DMS 273 (cell line): ENCODE data around the gene WDR89.
"Not testable (repeated sequence)": the region's sequence is repeated elsewhere in the genome, so short reads cannot be mapped to it uniquely, and the experiment has no call there.

Source experiments
- DNase-seq: peaks from one replicate; lab custom pipeline; 2025; ENCODE audit not compliant: unreplicated experiment; lab: John Stamatoyannopoulos, UW

The WDR89 gene

GRCh38 chr14:63654346-63654745, 12.7 kb upstream of the WDR89 start:
- DNase-seq: no peak

GRCh38 chr14:63652406-63652805, 10.7 kb upstream of the WDR89 start:
- no peak for DNase-seq

GRCh38 chr14:63650256-63650952, 8.7 kb upstream of the WDR89 start:
- DNase-seq: no peak

- no peak for DNase-seq
Measured at GRCh38 chr14:63647696-63648410, 6.2 kb upstream of the WDR89 start.

- no peak for DNase-seq
Measured at GRCh38 chr14:63644741-63645140, 3.1 kb upstream of the WDR89 start.

GRCh38 chr14:63642656-63643382, 1.1 kb upstream of the WDR89 start:
- peak; percentile 19 for DNase-seq

GRCh38 chr14:63642229-63642611, 549 bp upstream of the WDR89 start:
- peak; percentile 96 for DNase-seq

- peak; percentile 22 for DNase-seq
Measured at GRCh38 chr14:63638493-63638892, 3.2 kb downstream of the WDR89 start.

- not testable (repeated sequence) for DNase-seq
Measured at GRCh38 chr14:63636094-63636635, 5.5 kb downstream of the WDR89 start.

GRCh38 chr14:63633801-63634200, 7.9 kb downstream of the WDR89 start:
- DNase-seq: no peak

GRCh38 chr14:63632932-63633514, 8.6 kb downstream of the WDR89 start:
- peak; percentile 41 for DNase-seq

GRCh38 chr14:63624701-63625100, 17.0 kb downstream of the WDR89 start:
- no peak for DNase-seq

GRCh38 chr14:63624203-63624602, 17.5 kb downstream of the WDR89 start:
- DNase-seq: no peak

- not testable (repeated sequence) for DNase-seq
Measured at GRCh38 chr14:63621975-63622374, 19.7 kb downstream of the WDR89 start.

GRCh38 chr14:63616015-63616414, 25.7 kb downstream of the WDR89 start:
- no peak for DNase-seq

GRCh38 chr14:63614679-63615363, 26.9 kb downstream of the WDR89 start:
- peak; percentile 64 for DNase-seq

- DNase-seq: no peak
Measured at GRCh38 chr14:63611078-63611477, 30.6 kb downstream of the WDR89 start.

GRCh38 chr14:63605041-63605532, 36.6 kb downstream of the WDR89 start:
- no peak for DNase-seq

GRCh38 chr14:63604626-63605025, 37.0 kb downstream of the WDR89 start:
- no peak for DNase-seq

- peak; percentile 45 for DNase-seq
Measured at GRCh38 chr14:63603749-63604277, 37.9 kb downstream of the WDR89 start.
